Sigmoid colon (tissue), 4 donors: ENCODE results near the gene C1orf52.

ENCODE experiments used
- POLR2A ChIP-seq, 2 donors: fragments of 450-650 bp; IDR thresholded peaks; one replicate each; pipeline ENCODE4 v1.6.1; 2016; ENCODE audit warnings: antibody characterized with exemption in 2 of 2, mild to moderate bottlenecking in 2 of 2, moderate library complexity in 2 of 2
- POLR2AphosphoS5 ChIP-seq, 4 donors: sonication (generic); formaldehyde crosslinking; IDR thresholded peaks; one replicate each; pipeline ENCODE4 v1.6.1; 2017; ENCODE audit warnings: antibody characterized with exemption in 4 of 4
- TF ChIP-seq, protein P1 (sequence below), 4 experiments: fragments of 450-650 bp in 3 of 4; fragments of 200-600 bp in 1 of 4; IDR thresholded peaks; one replicate each; pipeline ENCODE4 v1.5.1; 2016 to 2019; ENCODE audit warnings: antibody characterized with exemption in 4 of 4, mild to moderate bottlenecking in 3 of 4, moderate library complexity in 2 of 4

DNA sequence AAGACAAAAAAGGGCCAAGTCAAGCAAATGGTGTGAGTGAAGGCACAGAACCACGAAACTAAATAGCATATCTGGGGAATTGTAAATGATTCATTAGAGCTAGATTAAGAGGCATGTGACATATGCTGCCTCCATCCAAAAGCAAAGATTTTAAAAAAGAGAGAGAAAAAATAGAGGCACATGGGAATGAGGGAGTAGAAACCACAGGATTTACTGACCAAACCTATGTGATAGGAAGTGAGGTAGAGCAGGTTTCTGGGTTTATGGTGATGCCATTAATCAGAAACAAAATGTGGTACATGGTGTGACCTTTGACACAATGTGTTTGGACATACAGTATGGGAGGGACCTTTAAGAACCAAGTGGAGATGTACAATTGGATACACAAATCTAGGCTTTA, 13.6 kb downstream of the C1orf52 start:
- TF ChIP-seq, protein P1, sequence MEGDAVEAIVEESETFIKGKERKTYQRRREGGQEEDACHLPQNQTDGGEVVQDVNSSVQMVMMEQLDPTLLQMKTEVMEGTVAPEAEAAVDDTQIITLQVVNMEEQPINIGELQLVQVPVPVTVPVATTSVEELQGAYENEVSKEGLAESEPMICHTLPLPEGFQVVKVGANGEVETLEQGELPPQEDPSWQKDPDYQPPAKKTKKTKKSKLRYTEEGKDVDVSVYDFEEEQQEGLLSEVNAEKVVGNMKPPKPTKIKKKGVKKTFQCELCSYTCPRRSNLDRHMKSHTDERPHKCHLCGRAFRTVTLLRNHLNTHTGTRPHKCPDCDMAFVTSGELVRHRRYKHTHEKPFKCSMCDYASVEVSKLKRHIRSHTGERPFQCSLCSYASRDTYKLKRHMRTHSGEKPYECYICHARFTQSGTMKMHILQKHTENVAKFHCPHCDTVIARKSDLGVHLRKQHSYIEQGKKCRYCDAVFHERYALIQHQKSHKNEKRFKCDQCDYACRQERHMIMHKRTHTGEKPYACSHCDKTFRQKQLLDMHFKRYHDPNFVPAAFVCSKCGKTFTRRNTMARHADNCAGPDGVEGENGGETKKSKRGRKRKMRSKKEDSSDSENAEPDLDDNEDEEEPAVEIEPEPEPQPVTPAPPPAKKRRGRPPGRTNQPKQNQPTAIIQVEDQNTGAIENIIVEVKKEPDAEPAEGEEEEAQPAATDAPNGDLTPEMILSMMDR (IDR thresholded peaks at IDR 0.05), result no peak
- TF ChIP-seq POLR2A (IDR thresholded peaks at IDR 0.05) (no peak), POLR2AphosphoS5 (IDR thresholded peaks at IDR 0.05) (no peak)
